Activated B cell treated with CpG ODN at 0.5 μM for 24 hours (primary cell): Measurements from ENCODE around the gene CFDP1. TPM values are rescaled to one million over a fixed set of nuclear protein-coding genes. Genes with fewer than 3 reads are reported as not detected.

Source experiments
- ATAC-seq: fragments of 200-7000 bp; cut with Tn5 transposase; one replicate; pipeline ENCODE4 v1.10.0; 2021; ENCODE audit warnings: low read depth, mild to moderate bottlenecking, moderate library complexity
- CTCF ChIA-PET: fragments of 350-600 bp; sonication (Branson Sonifier 250); formaldehyde crosslinking; loops from one replicate; lab custom pipeline; 2021; ENCODE audit warnings: antibody characterized with exemption; lab: Charles Lee
- POLR2A ChIA-PET: fragments of 350-600 bp; sonication (Branson Sonifier 250); formaldehyde crosslinking; loops from one replicate; lab custom pipeline; 2021; ENCODE audit warnings: antibody characterized with exemption; lab: Charles Lee
- DNase-seq: peaks from one replicate; pipeline ENCODE4 v3.0.0; 2022
- H3K27ac Mint-ChIP-seq: one replicate; pipeline ENCODE4 v1.8.0; 2020; ENCODE audit warnings: mixed read lengths
- H3K27me3 Mint-ChIP-seq: one replicate; pipeline ENCODE4 v1.8.0; 2021; ENCODE audit warnings: mixed read lengths
- H3K36me3 Mint-ChIP-seq: one replicate; pipeline ENCODE4 v1.8.0; 2021; ENCODE audit warnings: low read depth, mixed read lengths
- H3K4me1 Mint-ChIP-seq: one replicate; pipeline ENCODE4 v1.8.0; 2021; ENCODE audit warnings: mixed read lengths
- H3K4me3 Mint-ChIP-seq: one replicate; pipeline ENCODE4 v1.8.0; 2020; ENCODE audit warnings: mild to moderate bottlenecking, mixed read lengths
- H3K9me3 Mint-ChIP-seq: one replicate; pipeline ENCODE4 v1.8.0; 2020; ENCODE audit warnings: mixed read lengths
- CTCF ChIP-seq: fragments of 200-600 bp; IDR thresholded peaks from one replicate; pipeline ENCODE4 v1.8.0; 2022; ENCODE audit warnings: antibody characterized with exemption, mild to moderate bottlenecking
- intact Hi-C: fragments of 100-400 bp; cut with micrococcal nuclease; formaldehyde crosslinking; loops from one replicate; pipeline ENCODE4 v1.15.1; 2024
- total RNA-seq: library from RNA; stranded (reverse); gene quantifications from 2 replicates; pipeline ENCODE4 v1.2.3, GENCODE V29; 2022

Gene CFDP1
- total RNA-seq, 1 donor from 2014 or later, result 32.0 TPM

- Mint-ChIP-seq H3K4me1 (no peaks in the 10 kb centered on the region), H3K27ac (no peak overlapping the region), H3K36me3 (peaks cover 24% of the 10 kb centered on the region), H3K27me3 (no peaks in the 10 kb centered on the region), H3K4me3 (no peak overlapping the region), H3K9me3 (no peaks in the 10 kb centered on the region)
- no peak for TF ChIP-seq CTCF
- POLR2A ChIA-PET, result no interaction called here
- DNase-seq (no peak), ATAC-seq (no peak)
- intact Hi-C loops, result no loop called here
- CTCF ChIA-PET, result interaction anchor here (1.1 to 1.5 kb wide), 2 partner anchors 199 to 201 kb away, joined by 3 to 6 read pairs; no protein-coding TSS in a partner anchor
Observed at GRCh38 chr16:75398333-75398732, 35.0 kb downstream of the CFDP1 start.

GRCh38 chr16:75394941-75395340 lies 38.4 kb downstream of the CFDP1 start:
- no peaks in the 10 kb centered on the region for H3K9me3 Mint-ChIP-seq
- TF ChIP-seq CTCF, result no peak
- no peak overlapping the region for H3K4me3 Mint-ChIP-seq
- ATAC-seq (no peak), DNase-seq (no peak)
- H3K36me3 Mint-ChIP-seq, result peaks cover 47% of the 10 kb centered on the region
- intact Hi-C loops, result no loop called here
- POLR2A ChIA-PET, result no interaction called here
- no peak overlapping the region for H3K27ac Mint-ChIP-seq
- no peaks in the 10 kb centered on the region for H3K4me1 Mint-ChIP-seq
- no peaks in the 10 kb centered on the region for H3K27me3 Mint-ChIP-seq
- CTCF ChIA-PET, result interaction anchor here (1.1 kb wide), 1 partner anchor 196 kb away, joined by 4 read pairs; no protein-coding TSS in a partner anchor

- Mint-ChIP-seq H3K4me1 (no peaks in the 10 kb centered on the region), H3K4me3 (no peak overlapping the region), H3K27ac (no peak overlapping the region), H3K27me3 (no peaks in the 10 kb centered on the region), H3K36me3 (peaks cover 55% of the 10 kb centered on the region), H3K9me3 (no peaks in the 10 kb centered on the region)
- DNase-seq, result no peak
- intact Hi-C loops, result no loop called here
- no peak for ATAC-seq
- ChIA-PET CTCF (interaction anchor here (1.3 kb wide), 1 partner anchor 159 kb away, joined by 6 read pairs; no protein-coding TSS in a partner anchor), POLR2A (interaction anchor here (0.7 kb wide), 1 partner anchor 353 kb away, joined by 7 read pairs; no protein-coding TSS in a partner anchor)
- TF ChIP-seq CTCF, result no peak
Observed at GRCh38 chr16:75392906-75393305, 40.4 kb downstream of the CFDP1 start.

GRCh38 chr16:75390926-75391653 lies 42.2 kb downstream of the CFDP1 start:
- intact Hi-C loops, result no loop called here
- CTCF ChIA-PET, result interaction anchor here (1.5 to 2.4 kb wide), 2 partner anchors 157 to 192 kb away, joined by 8 to 9 read pairs; no protein-coding TSS in a partner anchor
- no peak overlapping the region for H3K4me3 Mint-ChIP-seq
- H3K4me1 Mint-ChIP-seq, result no peaks in the 10 kb centered on the region
- POLR2A ChIA-PET, result no interaction called here
- H3K27me3 Mint-ChIP-seq, result no peaks in the 10 kb centered on the region
- H3K9me3 Mint-ChIP-seq, result no peaks in the 10 kb centered on the region
- no peak for ATAC-seq
- peaks cover 55% of the 10 kb centered on the region for H3K36me3 Mint-ChIP-seq
- DNase-seq, result no peak
- no peak overlapping the region for H3K27ac Mint-ChIP-seq
- no peak for TF ChIP-seq CTCF

GRCh38 chr16:75389096-75389690 lies 44.1 kb downstream of the CFDP1 start:
- peaks cover 9% of the 10 kb centered on the region for H3K27me3 Mint-ChIP-seq
- no peaks in the 10 kb centered on the region for H3K4me1 Mint-ChIP-seq
- ATAC-seq, result no peak
- no peak for DNase-seq
- intact Hi-C loops, result loop anchor here (10.0 kb wide), 1 partner anchor 684 kb away; the partner anchor contains the start of gene MLKL
- H3K36me3 Mint-ChIP-seq, result peaks cover 49% of the 10 kb centered on the region
- CTCF ChIA-PET, result interaction anchor here (1.1 to 2.4 kb wide), 4 partner anchors 11 to 190 kb away, joined by 3 to 9 read pairs (median 5); no protein-coding TSS in a partner anchor
- H3K4me3 Mint-ChIP-seq, result no peak overlapping the region
- H3K27ac Mint-ChIP-seq, result no peak overlapping the region
- POLR2A ChIA-PET, result no interaction called here
- no peak for TF ChIP-seq CTCF
- no peaks in the 10 kb centered on the region for H3K9me3 Mint-ChIP-seq
